NCI-H526 treated with DMSO at 0.1 percent for 48 hours (cell line): ENCODE measurements around the gene TMEM219.
"Not testable (repeated sequence)": the region's sequence is repeated elsewhere in the genome, so short reads cannot be mapped to it uniquely, and the experiment has no call there.

Experiments
- DNase-seq: peaks from one replicate; lab custom pipeline; 2025; lab: John Stamatoyannopoulos, UW

Gene TMEM219

GRCh38 chr16:30011714-30012504, 50.0 kb downstream of the TMEM219 start:
- DNase-seq, result no peak

GRCh38 chr16:30012598-30012997, 50.7 kb downstream of the TMEM219 start:
- not testable (repeated sequence) for DNase-seq

- not testable (repeated sequence) for DNase-seq
These were observed 53.6 kb downstream of the TMEM219 start for GRCh38 chr16:30015450-30015849.

- DNase-seq, result no peak
These were observed 54.8 kb downstream of the TMEM219 start for GRCh38 chr16:30016555-30017276.

GRCh38 chr16:30017277-30017656, 55.4 kb downstream of the TMEM219 start:
- DNase-seq, result no peak

- DNase-seq, result not testable (repeated sequence)
These were observed 56.1 kb downstream of the TMEM219 start for GRCh38 chr16:30017937-30018336.

- no peak for DNase-seq
These were observed 56.9 kb downstream of the TMEM219 start for GRCh38 chr16:30018731-30019158.
